Measurements from ENCODE around the gene PPARA.

Gene PPARA

GRCh38 chr22:46150034-46150654 lies at the start of gene PPARA:
Gene PPARA (plus strand): TSS chr22:46150526. CDS start chr22:46198384, 47,858 bp downstream.
- H2AFZ ChIP-seq (ENCODE audit: low read depth, low read length) = peak within 1 kb of the TSS; percentile 72; the same call in 1 of the 2 replicates
- H3K36me3 ChIP-seq (replicated peaks; ENCODE audit: low read depth, low read length) = peaks cover 6% of the 10 kb centered on the region
- peaks cover 34% of the 10 kb centered on the region for H3K27me3 ChIP-seq (ENCODE audit: low read depth, low read length)
- peak within 1 kb of the TSS; percentile 88 for H3K4me2 ChIP-seq (ENCODE audit: low read length)
- no peaks in the 10 kb centered on the region for H4K20me1 ChIP-seq (ENCODE audit: insufficient read depth, low read length)
- H3K79me2 ChIP-seq (ENCODE audit: low read length) = peaks cover 19% of the 10 kb centered on the region
- TF ChIP-seq EZH2phosphoT487 (IDR thresholded peaks at IDR 0.05; ENCODE audit: low read depth) = no peak
- TF ChIP-seq, protein P1, sequence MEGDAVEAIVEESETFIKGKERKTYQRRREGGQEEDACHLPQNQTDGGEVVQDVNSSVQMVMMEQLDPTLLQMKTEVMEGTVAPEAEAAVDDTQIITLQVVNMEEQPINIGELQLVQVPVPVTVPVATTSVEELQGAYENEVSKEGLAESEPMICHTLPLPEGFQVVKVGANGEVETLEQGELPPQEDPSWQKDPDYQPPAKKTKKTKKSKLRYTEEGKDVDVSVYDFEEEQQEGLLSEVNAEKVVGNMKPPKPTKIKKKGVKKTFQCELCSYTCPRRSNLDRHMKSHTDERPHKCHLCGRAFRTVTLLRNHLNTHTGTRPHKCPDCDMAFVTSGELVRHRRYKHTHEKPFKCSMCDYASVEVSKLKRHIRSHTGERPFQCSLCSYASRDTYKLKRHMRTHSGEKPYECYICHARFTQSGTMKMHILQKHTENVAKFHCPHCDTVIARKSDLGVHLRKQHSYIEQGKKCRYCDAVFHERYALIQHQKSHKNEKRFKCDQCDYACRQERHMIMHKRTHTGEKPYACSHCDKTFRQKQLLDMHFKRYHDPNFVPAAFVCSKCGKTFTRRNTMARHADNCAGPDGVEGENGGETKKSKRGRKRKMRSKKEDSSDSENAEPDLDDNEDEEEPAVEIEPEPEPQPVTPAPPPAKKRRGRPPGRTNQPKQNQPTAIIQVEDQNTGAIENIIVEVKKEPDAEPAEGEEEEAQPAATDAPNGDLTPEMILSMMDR (IDR thresholded peaks at IDR 0.05; ENCODE audit: low read depth, low read length) = no peak
- no peaks in the 10 kb centered on the region for H3K9me3 ChIP-seq (ENCODE audit: insufficient read depth, low read length)
- peak within 1 kb of the TSS; percentile 84 for H3K9ac ChIP-seq (ENCODE audit: low read length)
- peak within 1 kb of the TSS; percentile 84 for H3K4me3 ChIP-seq (ENCODE audit: low read length)
- H3K4me1 ChIP-seq (ENCODE audit: low read length) = peaks cover 18% of the 10 kb centered on the region
- peak within 1 kb of the TSS; percentile 63 for H3K27ac ChIP-seq (ENCODE audit: low read length)

GRCh38 chr22:46102159-46102558 lies 48.2 kb upstream of the PPARA start:
- Histone ChIP-seq H3K4me2 (ENCODE audit: low read length) (no peak overlapping the region), H4K20me1 (ENCODE audit: insufficient read depth, low read length) (no peaks in the 10 kb centered on the region), H3K27ac (ENCODE audit: low read length) (no peak overlapping the region), H3K9me3 (ENCODE audit: insufficient read depth, low read length) (no peaks in the 10 kb centered on the region), H3K27me3 (ENCODE audit: low read depth, low read length) (no peaks in the 10 kb centered on the region), H3K4me3 (ENCODE audit: low read length) (no peak overlapping the region), H3K36me3 (replicated peaks; ENCODE audit: low read depth, low read length) (peaks cover 3% of the 10 kb centered on the region), H2AFZ (ENCODE audit: low read depth, low read length) (no peak overlapping the region), H3K9ac (ENCODE audit: low read length) (no peak overlapping the region), H3K79me2 (ENCODE audit: low read length) (no peaks in the 10 kb centered on the region), H3K4me1 (ENCODE audit: low read length) (peaks cover 4% of the 10 kb centered on the region; the same call in 1 of the 2 replicates)
- TF ChIP-seq EZH2phosphoT487 (IDR thresholded peaks at IDR 0.05; ENCODE audit: low read depth) = no peak
- TF ChIP-seq, protein P1 (IDR thresholded peaks at IDR 0.05; ENCODE audit: low read depth, low read length) = no peak

GRCh38 chr22:46102752-46103151 lies 47.6 kb upstream of the PPARA start:
- Histone ChIP-seq H3K27ac (ENCODE audit: low read length) (no peak overlapping the region), H3K4me1 (ENCODE audit: low read length) (peaks cover 4% of the 10 kb centered on the region; the same call in 1 of the 2 replicates), H4K20me1 (ENCODE audit: insufficient read depth, low read length) (no peaks in the 10 kb centered on the region)

DNA sequence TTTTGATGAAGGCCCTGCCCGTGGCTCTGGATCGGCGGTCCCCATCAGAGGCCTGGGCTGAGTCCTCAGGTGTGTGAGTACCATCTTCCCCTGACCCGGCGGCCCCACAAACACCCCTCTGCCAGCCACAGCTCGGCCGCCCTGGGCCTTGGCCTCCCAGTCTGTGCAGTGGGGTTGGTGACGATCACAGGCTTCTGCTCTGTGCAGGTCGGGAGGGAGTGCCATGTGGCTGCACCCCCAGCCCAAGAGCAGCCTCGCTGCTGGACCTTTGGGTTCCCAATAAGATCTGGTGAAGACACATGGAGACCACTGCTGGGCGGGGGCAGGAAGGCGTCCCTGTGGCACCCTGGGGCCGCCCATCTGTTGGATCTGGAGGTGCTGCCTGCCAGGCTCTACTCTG lies 47.1 kb upstream of the PPARA start:
- peaks cover 3% of the 10 kb centered on the region for H3K36me3 ChIP-seq (replicated peaks; ENCODE audit: low read depth, low read length)

More at GRCh38 chr22:46102752-46103151, 47.6 kb upstream of the PPARA start:
- Histone ChIP-seq H3K27me3 (ENCODE audit: low read depth, low read length) (no peaks in the 10 kb centered on the region), H3K4me3 (ENCODE audit: low read length) (no peak overlapping the region), H2AFZ (ENCODE audit: low read depth, low read length) (no peak overlapping the region), H3K79me2 (ENCODE audit: low read length) (no peaks in the 10 kb centered on the region), H3K36me3 (replicated peaks; ENCODE audit: low read depth, low read length) (peaks cover 3% of the 10 kb centered on the region), H3K9me3 (ENCODE audit: insufficient read depth, low read length) (no peaks in the 10 kb centered on the region), H3K9ac (ENCODE audit: low read length) (no peak overlapping the region), H3K4me2 (ENCODE audit: low read length) (no peak overlapping the region)
- no peak for TF ChIP-seq EZH2phosphoT487 (IDR thresholded peaks at IDR 0.05; ENCODE audit: low read depth)
- TF ChIP-seq, protein P1 (IDR thresholded peaks at IDR 0.05; ENCODE audit: low read depth, low read length) = no peak

More for the DNA sequence above, 47.1 kb upstream of the PPARA start:
- Histone ChIP-seq H3K4me3 (ENCODE audit: low read length) (no peak overlapping the region), H3K27ac (ENCODE audit: low read length) (no peak overlapping the region), H2AFZ (ENCODE audit: low read depth, low read length) (no peak overlapping the region), H3K9me3 (ENCODE audit: insufficient read depth, low read length) (no peaks in the 10 kb centered on the region), H3K4me1 (ENCODE audit: low read length) (peaks cover 4% of the 10 kb centered on the region; the same call in 1 of the 2 replicates), H3K79me2 (ENCODE audit: low read length) (no peaks in the 10 kb centered on the region), H3K4me2 (ENCODE audit: low read length) (no peak overlapping the region), H3K27me3 (ENCODE audit: low read depth, low read length) (no peaks in the 10 kb centered on the region), H4K20me1 (ENCODE audit: insufficient read depth, low read length) (no peaks in the 10 kb centered on the region), H3K9ac (ENCODE audit: low read length) (no peak overlapping the region)
- TF ChIP-seq, protein P1 (IDR thresholded peaks at IDR 0.05; ENCODE audit: low read depth, low read length) = no peak
- no peak for TF ChIP-seq EZH2phosphoT487 (IDR thresholded peaks at IDR 0.05; ENCODE audit: low read depth)

Measured in OCI-LY3 (cell line).